SK-N-DZ (cell line): ENCODE data around the gene TRRAP.

Experiments
- DNase-seq: peaks from one replicate; pipeline ENCODE4 v3.0.0-alpha.2; 2015; ENCODE audit warnings: low spot score

TRRAP gene

DNA sequence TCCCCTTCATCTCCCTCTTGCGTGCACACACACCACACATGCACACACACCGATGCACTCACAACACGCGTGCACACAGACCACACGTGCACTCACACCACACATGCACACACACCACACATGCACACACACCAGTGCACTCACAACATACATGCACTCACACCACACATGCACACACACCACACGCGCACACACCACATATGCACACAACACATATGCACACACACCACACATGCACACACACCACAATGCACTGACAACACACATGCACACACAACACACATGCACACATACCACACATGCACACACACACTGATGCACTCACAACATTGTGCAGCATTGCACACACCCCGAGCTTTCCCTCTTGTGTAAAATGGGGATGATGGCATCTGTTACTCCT is 68.1 kb downstream of the TRRAP start:
- DNase-seq, result no peak

- no peak for DNase-seq
Observed at GRCh38 chr7:98949336-98950044, 71.2 kb downstream of the TRRAP start.

- DNase-seq, result no peak
Observed at GRCh38 chr7:98955992-98956391, 77.7 kb downstream of the TRRAP start.

DNA sequence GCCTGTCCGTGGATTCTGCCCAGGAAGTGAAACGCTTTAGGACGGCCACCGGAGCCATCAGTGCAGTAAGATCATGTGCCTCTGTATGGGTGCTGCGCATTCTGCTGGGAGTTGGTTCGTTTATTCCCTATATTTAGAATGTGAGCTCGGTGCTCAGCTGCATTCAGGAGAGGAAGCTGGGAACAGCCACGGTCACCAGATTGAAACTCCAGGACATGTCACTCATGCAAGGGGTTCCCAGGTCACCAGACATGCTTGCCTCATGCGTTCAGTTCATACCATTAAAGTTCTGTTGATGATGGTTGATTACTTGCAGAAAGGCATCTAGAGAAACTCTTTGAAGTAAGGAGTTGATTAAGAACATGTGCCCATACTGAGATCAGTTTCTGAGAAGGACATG is 78.1 kb downstream of the TRRAP start:
- DNase-seq, result no peak

DNA sequence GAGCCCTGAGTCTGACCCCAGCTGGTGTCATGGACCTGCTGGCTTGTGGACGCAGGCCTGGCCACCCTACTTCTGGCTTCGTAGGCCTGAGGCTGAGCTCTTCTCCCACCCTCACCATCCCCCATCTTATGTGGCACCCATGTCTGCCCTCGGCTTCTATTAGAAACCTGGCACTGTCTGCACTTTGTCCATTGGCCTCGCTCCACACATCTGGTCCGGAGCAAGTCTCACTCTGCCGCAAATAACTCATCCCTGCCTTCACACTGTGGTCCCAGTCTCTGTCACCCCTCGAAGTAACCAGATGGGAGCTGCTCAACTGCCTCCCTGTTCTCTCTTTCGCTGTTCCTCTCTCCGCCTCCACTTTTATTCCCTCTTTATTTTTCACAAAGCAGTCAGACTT is 78.6 kb downstream of the TRRAP start:
- DNase-seq, result no peak

- DNase-seq, result no peak
Observed at GRCh38 chr7:98957766-98958165, 79.4 kb downstream of the TRRAP start.

DNA sequence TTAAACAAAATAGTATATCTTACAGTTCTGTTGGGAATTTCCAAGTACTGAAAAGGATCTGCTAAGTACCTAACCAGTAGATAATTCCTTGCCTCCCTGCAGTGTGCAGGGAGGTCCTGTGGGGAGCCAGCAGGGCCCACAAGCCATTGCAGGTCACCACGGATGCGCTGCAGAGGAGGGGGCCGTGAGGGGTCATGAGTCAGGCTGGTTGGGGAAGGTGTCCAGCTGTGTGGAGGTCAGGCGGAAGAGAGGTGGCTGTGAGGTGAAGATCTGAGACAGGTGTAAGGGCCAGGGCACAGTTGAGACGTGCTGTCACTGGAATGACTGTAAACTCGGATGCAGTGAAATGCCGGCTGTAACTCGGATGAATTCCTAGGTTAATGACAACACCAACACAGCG is 80.6 kb downstream of the TRRAP start:
- no peak for DNase-seq

DNA sequence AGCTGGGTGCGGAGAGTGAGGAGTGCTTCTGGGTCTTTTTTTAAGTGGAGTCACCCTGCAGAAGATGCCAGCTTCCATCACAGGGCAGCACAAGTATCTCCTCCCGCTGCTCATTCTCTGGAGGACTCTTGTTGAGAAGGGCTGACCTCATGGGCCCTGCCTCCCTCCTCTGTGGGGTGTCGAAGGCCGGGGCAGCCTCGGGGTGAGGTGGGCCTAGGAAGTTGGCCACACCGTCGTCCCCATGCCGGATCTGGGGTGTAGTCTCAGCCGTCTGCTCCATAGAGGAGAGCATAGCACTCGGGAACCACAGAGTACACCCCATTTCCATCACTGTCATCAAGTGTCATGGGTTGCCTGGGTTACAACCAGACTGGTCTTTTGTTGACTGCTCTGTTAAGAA is 85.0 kb downstream of the TRRAP start:
- no peak for DNase-seq

GRCh38 chr7:98964596-98964995 is 86.3 kb downstream of the TRRAP start:
- DNase-seq, result no peak

GRCh38 chr7:98968621-98969020 is 90.3 kb downstream of the TRRAP start:
- DNase-seq, result no peak

DNA sequence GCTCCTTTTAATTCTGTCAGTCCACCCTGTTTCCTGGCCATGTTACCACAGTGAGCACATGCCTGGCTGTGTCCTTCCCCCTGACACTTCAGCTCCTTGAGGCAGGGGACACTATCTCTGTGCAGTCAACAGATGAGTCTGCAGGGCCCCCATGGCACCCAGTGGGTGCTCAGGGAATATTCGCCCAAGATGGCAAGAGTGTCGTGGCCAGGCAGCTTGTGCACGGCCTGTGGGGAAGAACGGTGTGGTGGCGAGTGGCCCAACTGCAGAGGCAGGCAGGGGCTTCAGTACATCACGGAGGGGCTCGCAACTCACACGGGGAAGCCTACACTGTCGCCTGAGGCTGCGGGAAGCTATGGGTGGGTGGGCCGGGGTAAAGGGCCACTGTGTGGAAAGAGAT is 91.1 kb downstream of the TRRAP start:
- DNase-seq, result no peak

- no peak for DNase-seq
Observed at GRCh38 chr7:98970016-98970615, 91.8 kb downstream of the TRRAP start.

DNA sequence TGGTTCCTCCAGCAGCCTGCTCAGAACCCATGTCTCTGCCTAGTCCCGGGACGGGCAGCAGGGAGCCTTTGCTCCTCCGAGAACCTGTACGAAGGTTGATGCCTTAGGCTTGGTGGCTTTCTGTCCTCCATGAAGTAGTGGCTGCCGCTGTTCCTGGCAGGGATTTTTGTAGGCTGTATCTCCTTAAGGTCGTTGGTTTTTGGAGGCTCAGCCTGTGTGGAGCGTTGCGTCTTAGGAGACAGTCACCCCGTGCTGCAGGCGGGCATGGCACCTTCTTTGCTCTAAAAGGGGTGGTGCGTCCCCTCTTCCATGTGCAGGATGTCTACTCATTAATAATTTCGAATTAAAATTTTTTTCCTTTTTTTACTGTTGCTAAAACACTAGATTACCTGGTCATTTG is 92.5 kb downstream of the TRRAP start:
- DNase-seq, result no peak

- no peak for DNase-seq
Observed at GRCh38 chr7:98974205-98974604, 95.9 kb downstream of the TRRAP start.

- no peak for DNase-seq
Observed at GRCh38 chr7:98974906-98975816, 96.8 kb downstream of the TRRAP start.

DNA sequence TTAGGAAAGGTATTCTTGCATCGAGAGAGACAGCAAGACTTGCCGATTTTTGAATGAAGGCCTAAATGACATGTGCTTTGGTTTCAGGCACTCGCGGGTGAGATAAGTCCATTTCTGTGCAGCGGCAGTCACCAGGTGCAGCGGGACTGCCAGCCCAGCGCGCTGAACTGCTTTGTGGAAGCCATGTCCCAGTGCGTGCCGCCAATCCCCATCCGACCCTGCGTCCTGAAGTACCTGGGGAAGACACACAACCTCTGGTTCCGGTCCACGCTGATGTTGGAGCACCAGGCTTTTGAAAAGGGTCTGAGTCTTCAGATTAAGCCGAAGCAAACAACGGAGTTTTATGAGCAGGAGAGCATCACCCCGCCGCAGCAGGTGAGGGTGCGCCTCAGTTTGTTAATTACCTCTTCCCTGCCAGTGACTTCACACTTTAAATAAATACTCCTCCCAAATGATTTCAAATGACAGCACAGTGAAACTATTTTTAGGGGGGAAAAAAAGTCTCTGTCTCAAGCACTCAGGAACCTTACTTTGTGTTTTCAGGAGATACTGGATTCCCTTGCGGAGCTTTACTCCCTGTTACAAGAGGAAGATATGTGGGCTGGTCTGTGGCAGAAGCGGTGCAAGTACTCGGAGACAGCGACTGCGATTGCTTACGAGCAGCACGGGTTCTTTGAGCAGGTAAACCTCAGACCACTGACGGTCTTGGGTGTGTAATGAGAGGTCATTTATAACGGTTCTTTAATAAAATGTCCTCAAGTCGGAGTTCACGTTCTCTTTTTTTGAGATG is 98.3 kb downstream of the TRRAP start:
- no peak for DNase-seq

DNA sequence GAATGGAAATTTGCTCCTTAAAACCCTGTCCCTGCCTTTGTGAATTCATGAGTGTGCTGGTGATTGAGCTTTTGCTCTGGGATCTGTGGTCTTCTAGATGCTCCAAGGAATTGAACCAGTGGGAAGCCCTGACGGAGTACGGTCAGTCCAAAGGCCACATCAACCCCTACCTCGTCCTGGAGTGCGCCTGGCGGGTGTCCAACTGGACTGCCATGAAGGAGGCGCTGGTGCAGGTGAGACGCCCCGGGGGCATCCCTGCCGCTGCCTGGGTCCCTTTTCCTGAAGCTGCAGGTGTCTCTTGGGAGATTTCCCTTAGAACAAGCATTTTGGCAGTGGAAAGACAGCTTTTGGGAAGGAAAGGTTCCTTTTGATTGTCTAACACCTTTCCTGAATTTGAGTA is 100.3 kb downstream of the TRRAP start:
- no peak for DNase-seq

DNA sequence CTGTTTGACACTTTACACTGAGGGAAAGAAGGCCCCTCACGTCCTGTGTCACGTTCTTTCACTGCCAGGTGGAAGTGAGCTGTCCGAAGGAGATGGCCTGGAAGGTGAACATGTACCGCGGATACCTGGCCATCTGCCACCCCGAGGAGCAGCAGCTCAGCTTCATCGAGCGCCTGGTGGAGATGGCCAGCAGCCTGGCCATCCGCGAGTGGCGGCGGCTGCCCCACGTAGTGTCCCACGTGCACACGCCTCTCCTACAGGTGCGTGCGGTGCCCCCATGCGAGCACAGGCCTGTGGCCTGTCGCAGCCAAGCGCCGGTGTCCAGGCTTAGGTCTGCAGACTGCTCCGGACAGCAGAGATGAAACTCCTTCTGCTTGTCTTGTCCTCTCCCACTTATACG is 103.4 kb downstream of the TRRAP start:
- no peak for DNase-seq

- no peak for DNase-seq
Observed at GRCh38 chr7:98982686-98983085, 104.4 kb downstream of the TRRAP start.

DNA sequence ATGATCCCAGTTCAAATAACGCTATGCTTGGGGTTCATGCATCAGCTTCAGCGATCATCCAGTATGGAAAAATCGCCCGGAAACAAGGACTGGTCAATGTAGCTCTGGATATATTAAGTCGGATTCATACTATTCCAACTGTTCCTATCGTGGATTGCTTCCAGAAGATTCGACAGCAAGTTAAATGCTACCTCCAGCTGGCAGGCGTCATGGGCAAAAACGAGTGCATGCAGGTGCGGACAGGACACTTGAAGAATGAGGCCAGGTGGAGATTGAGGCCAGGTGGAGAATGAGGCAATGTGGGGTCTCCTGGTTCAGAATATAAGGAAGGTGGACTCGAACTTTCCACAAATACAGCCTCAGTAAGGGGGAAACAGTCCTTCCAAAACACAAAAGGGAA is 105.8 kb downstream of the TRRAP start:
- no peak for DNase-seq

GRCh38 chr7:98985406-98985805 is 107.1 kb downstream of the TRRAP start:
- no peak for DNase-seq

DNA sequence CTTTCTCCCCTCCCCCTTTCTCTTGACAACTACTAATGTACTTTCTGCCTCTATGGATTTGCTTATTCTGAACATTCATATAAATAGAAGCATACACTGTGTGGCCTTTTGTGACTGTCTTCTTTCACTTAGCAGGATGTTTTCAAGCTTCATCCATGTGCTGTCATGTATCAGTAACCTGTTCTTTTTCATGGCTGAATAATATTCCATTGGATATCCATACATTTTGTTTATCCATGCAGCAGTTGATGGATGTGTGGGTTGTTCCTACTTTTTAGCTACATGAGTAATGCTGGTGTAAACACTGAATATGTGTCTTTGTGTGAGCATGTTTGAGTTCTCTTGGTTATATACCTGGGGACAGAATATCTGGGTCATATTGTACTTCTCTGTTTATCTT is 107.6 kb downstream of the TRRAP start:
- DNase-seq, result no peak
